K562 (cell line): Measurements from ENCODE around the gene GTF2A1L. TPM values are rescaled to one million over a fixed set of nuclear protein-coding genes. Genes with fewer than 3 reads are reported as not detected.
A peak's percentile ranks its signal among the peaks of the same experiment; 100 is the strongest.

Source experiments
- ATAC-seq: fragments of 200-7000 bp; cut with Tn5 transposase; 3 replicates; pipeline ENCODE4 v1.9.1; 2020; ENCODE audit warnings: moderate library complexity
- BruUV-seq: library from RNA; stranded (reverse); fragments of 400-500 nt; replicated peaks from 2 replicates; lab custom pipeline; 2021; lab: Mats Ljungman, UMichigan
- CTCF ChIA-PET: fragments of 300-600 bp; formaldehyde crosslinking; extraction: SDS; loops from one replicate; lab custom pipeline; 2021; ENCODE audit warnings: low intra/inter-chr PET ratio; lab: Yijun Ruan, JAX
- POLR2A ChIA-PET: fragments of 300-600, 350-650 bp; sonication (Branson Sonifier 250); formaldehyde crosslinking; extraction: SDS; loops from one replicate; lab custom pipeline; 2021; ENCODE audit warnings: antibody characterized with exemption, inconsistent platforms; lab: Yijun Ruan, JAX
- DNase-seq, 4 experiments: peaks; one replicate each; pipeline versions ENCODE4 v3.0.0 to v3.0.0-alpha.2; 2011 to 2018; ENCODE audit warnings: low spot score in 3 of 4, mixed read lengths in 3 of 4; ENCODE audit errors: extremely low read depth in 1 of 4
- FAIRE-seq: peaks from 2 replicates; lab custom pipeline; 2011; peaks lifted over from hg19 to GRCh38; lab: Jason Lieb, UNC
- H2AFZ ChIP-seq: 2 replicates; pipeline ENCODE4 v1.6.0; 2011; ENCODE audit warnings: low read depth, low read length, control low read depth, inconsistent platforms
- H3K27ac ChIP-seq: fragments of 200-600 bp; 3 replicates; pipeline ENCODE4 v1.8.0; 2011; ENCODE audit warnings: low read depth, mild to moderate bottlenecking, control low read depth, inconsistent platforms, low read length, moderate library complexity, mixed read lengths; ENCODE audit errors: extremely low read depth
- H3K27me3 ChIP-seq, 2 experiments: fragments of 300-600 bp in 1 of 2; 2 replicates in 1 of 2; 3 replicates in 1 of 2; pipeline versions ENCODE4 v1.6.0 to v1.8.0; 2011; ENCODE audit warnings: inconsistent platforms in 2 of 2, low read length in 2 of 2, mild to moderate bottlenecking in 1 of 2, mixed read lengths in 1 of 2, moderate library complexity in 1 of 2; ENCODE audit not compliant: control insufficient read depth in 2 of 2, insufficient read depth in 2 of 2
- H3K36me3 ChIP-seq: fragments of 300-600 bp; 3 replicates; pipeline ENCODE4 v1.8.0; 2011; ENCODE audit warnings: mild to moderate bottlenecking, low read length, inconsistent platforms; ENCODE audit not compliant: control insufficient read depth, insufficient read depth
- H3K4me1 ChIP-seq, 2 experiments: fragments of 200-600 bp in 1 of 2; replicated peaks in 1 of 2; 2 replicates in 1 of 2; 3 replicates in 1 of 2; pipeline versions ENCODE4 v1.5.1 to v1.8.0; 2011; ENCODE audit warnings: inconsistent platforms in 2 of 2, low read length in 2 of 2, mild to moderate bottlenecking in 1 of 2, mixed read lengths in 1 of 2, moderate library complexity in 1 of 2; ENCODE audit not compliant: control insufficient read depth in 2 of 2, insufficient read depth in 2 of 2
- H3K4me2 ChIP-seq: 2 replicates; pipeline ENCODE4 v1.6.1; 2011; ENCODE audit warnings: low read length, control low read depth, inconsistent platforms, mixed read lengths; ENCODE audit not compliant: insufficient read depth
- H3K4me3 ChIP-seq: fragments of 200-600 bp; sonication (generic), shearing (Covaris generic); 2 replicates; pipeline ENCODE4 v1.5.1; 2016; ENCODE audit warnings: control low read depth, inconsistent platforms
- H3K79me2 ChIP-seq: fragments of 200-600 bp; 3 replicates; pipeline ENCODE4 v1.8.0; 2011; ENCODE audit warnings: low read length, inconsistent platforms; ENCODE audit not compliant: control insufficient read depth, insufficient read depth
- H3K9ac ChIP-seq, 2 experiments: 2 replicates each; pipeline versions ENCODE4 v1.6.0 to v1.6.1; 2011; ENCODE audit warnings: low read depth in 2 of 2, low read length in 2 of 2, control low read depth in 1 of 2, inconsistent platforms in 1 of 2, mild to moderate bottlenecking in 1 of 2, mixed read lengths in 1 of 2; ENCODE audit not compliant: insufficient read depth in 1 of 2
- H3K9me1 ChIP-seq: one replicate; pipeline ENCODE4 v1.6.0; 2011; ENCODE audit warnings: inconsistent platforms, mild to moderate bottlenecking, low read length, moderate library complexity; ENCODE audit not compliant: control insufficient read depth, insufficient read depth
- H3K9me3 ChIP-seq: replicated peaks from 2 replicates; pipeline ENCODE4 v1.5.1; 2011; ENCODE audit warnings: low read depth, low read length, inconsistent platforms; ENCODE audit not compliant: control insufficient read depth, insufficient read depth
- H4K20me1 ChIP-seq: replicated peaks from 2 replicates; pipeline ENCODE4 v1.6.1; 2011; ENCODE audit warnings: low read length, inconsistent platforms, mixed read lengths; ENCODE audit not compliant: control insufficient read depth, insufficient read depth
- MLX ChIP-seq, 2 experiments: fragments of 450-650 bp in 1 of 2; sonication (generic) in 1 of 2; formaldehyde crosslinking; conservative IDR thresholded peaks; 2 replicates each; pipeline versions ENCODE4 v1.4.0 to v1.8.1; 2020 to 2022; ENCODE audit warnings: mild to moderate bottlenecking in 1 of 2, missing genetic modification reagents in 1 of 2
- PKNOX1 ChIP-seq: fragments of 450-650 bp; IDR thresholded peaks from 2 replicates; pipeline ENCODE4 v1.6.1; 2016
- POLR3G ChIP-seq: IDR thresholded peaks from 2 replicates; pipeline ENCODE4 v1.6.1; 2011; ENCODE audit not compliant: insufficient read length, insufficient replicate concordance; ENCODE audit errors: extremely low read depth
- ZBTB1 ChIP-seq: sonication (generic); formaldehyde crosslinking; IDR thresholded peaks from 2 replicates; pipeline ENCODE4 v1.8.1; 2023; ENCODE audit warnings: missing genetic modification reagents, low read depth, mild to moderate bottlenecking, borderline replicate concordance
- ZNF143 ChIP-seq: sonication (generic); formaldehyde crosslinking; IDR thresholded peaks from 2 replicates; pipeline ENCODE4 v1.9.0; 2022; ENCODE audit warnings: mild to moderate bottlenecking, missing genetic modification reagents
- ZNF639 ChIP-seq, 2 experiments: fragments of 200-800 bp in 1 of 2; sonication (Bioruptor generic) in 1 of 2; sonication (generic) in 1 of 2; formaldehyde crosslinking in 1 of 2; IDR thresholded peaks in 1 of 2; conservative IDR thresholded peaks in 1 of 2; 2 replicates each; pipeline versions ENCODE4 v1.5.0 to v1.6.1; 2016 to 2020; ENCODE audit warnings: missing compliant biosample characterization in 1 of 2, missing genetic modification characterization in 1 of 2, missing genetic modification reagents in 1 of 2
- WGBS: fragments of 100-300 bp; shearing (Covaris generic); methylation state at CpG from one replicate; pipeline ENCODE4 v1.1.6; 2016; ENCODE audit warnings: low coverage, mixed read lengths; ENCODE audit not compliant: insufficient coverage; ENCODE audit errors: missing lambda C conversion rate; 5-methylcytosine and 5-hydroxymethylcytosine counted together
- in situ Hi-C: fragments of 300-500 bp; cut with MboI; formaldehyde crosslinking; loops from 4 replicates; pipeline ENCODE4 v1.15.0; 2018; ENCODE audit warnings: inconsistent platforms, mixed read lengths
- intact Hi-C: fragments of 100-400 bp; cut with micrococcal nuclease; formaldehyde crosslinking; loops from 2 replicates; pipeline ENCODE4 v1.14.2; 2022
- polyA plus RNA-seq, 8 experiments: library from polyadenylated mRNA; depleted of rRNA in 4 of 8; stranded (reverse) in 5 of 8; unstranded in 3 of 8; fragments of >200 nt; fragmentation: Nextera tagmentation in 2 of 8; fragmentation: Illumina TruSeq in 1 of 8; extraction: Ambion mirVana in 2 of 8; extraction: Trizol in 1 of 8; gene quantifications; 2 replicates each; pipeline versions ENCODE4 v1.2.1 to v1.2.3, GENCODE V29; 2011 to 2014; ENCODE audit warnings: inconsistent platforms in 1 of 8, missing spikeins in 1 of 8
- total RNA-seq, 7 experiments: library from RNA; depleted of rRNA in 6 of 7; stranded (reverse); fragments of >200 nt in 6 of 7; fragmentation: Illumina TruSeq in 2 of 7; extraction: Trizol in 2 of 7; gene quantifications; 2 replicates each; pipeline versions ENCODE4 v1.2.1 to v1.2.3, GENCODE V29; 2011 to 2021; ENCODE audit warnings: low replicate concordance in 1 of 7
- TF ChIP-seq, protein P1 (sequence below): sonication (generic); formaldehyde crosslinking; IDR thresholded peaks from 2 replicates; pipeline ENCODE4 v1.8.1; 2023; ENCODE audit warnings: missing genetic modification reagents, mild to moderate bottlenecking, borderline replicate concordance
- TF ChIP-seq, protein P2 (sequence below): sonication (generic); formaldehyde crosslinking; IDR thresholded peaks from 2 replicates; pipeline ENCODE4 v1.9.0; 2022; ENCODE audit warnings: mild to moderate bottlenecking, missing genetic modification reagents
- TF ChIP-seq, protein P3 (sequence below), 2 experiments: fragments of 450-650 bp in 1 of 2; sonication (generic) in 1 of 2; formaldehyde crosslinking in 1 of 2; IDR thresholded peaks in 1 of 2; conservative IDR thresholded peaks in 1 of 2; 2 replicates each; pipeline versions ENCODE4 v1.6.1 to v1.8.1; 2016 to 2023; ENCODE audit warnings: mild to moderate bottlenecking in 2 of 2, moderate library complexity in 2 of 2, inconsistent platforms in 1 of 2, missing genetic modification reagents in 1 of 2

GTF2A1L gene
- total and polyA plus RNA-seq, 9 of the 15 experiments (the other 6 are each of a cell fraction or from before 2014, with no cell fraction given), result 0.05 to 0.35 (median 0.12) TPM; not detected in 5

- peak; percentile 73 for TF ChIP-seq PKNOX1
- TF ChIP-seq, all 486 proteins: peak for 13; not testable (repeated sequence) for 473
These were observed 5.0 kb downstream of the GTF2A1L start (continued) for GRCh38 chr2:48622691-48623090.

DNA sequence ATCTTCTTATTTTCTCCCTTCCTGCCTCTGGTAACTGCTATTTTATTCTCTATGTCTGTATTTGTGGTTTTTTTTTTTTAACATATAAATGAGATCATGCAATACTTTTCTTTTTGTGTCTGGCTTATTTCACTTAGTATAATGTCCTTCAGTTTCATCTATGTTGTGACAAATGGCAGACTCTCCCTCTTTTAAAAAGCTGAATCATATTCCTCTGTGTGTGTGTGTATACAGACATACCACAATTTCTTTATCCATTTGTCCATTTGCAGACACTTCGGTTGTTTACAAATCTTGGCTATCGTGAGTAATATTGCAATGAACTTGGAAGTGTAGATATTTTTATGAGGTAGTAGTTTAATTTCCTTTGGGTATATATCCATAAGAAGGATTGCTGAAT is 7.0 kb downstream of the GTF2A1L start:
- Histone ChIP-seq H3K9me3 (peaks cover 2% of the 10 kb centered on the region; the same call in 1 of the 2 replicates), H3K4me1 (no peaks in the 10 kb centered on the region), H3K79me2 (no peaks in the 10 kb centered on the region), H3K27ac (no peak overlapping the region), H3K4me3 (no peak overlapping the region), H2AFZ (no peak overlapping the region), H3K9me1 (no peaks in the 10 kb centered on the region), H3K9ac (no peak overlapping the region), H3K27me3 (no peaks in the 10 kb centered on the region), H4K20me1 (no peaks in the 10 kb centered on the region), H3K36me3 (no peaks in the 10 kb centered on the region), H3K4me2 (no peak overlapping the region)
- 7% methylated on average over 2 of the region's 2 CpGs for WGBS
- BruUV-seq, result no TSS peak
- ATAC-seq (no peak), DNase-seq (no peak), FAIRE-seq (no peak)
- in situ Hi-C loops (loop anchor here (25.0 kb wide), 1 partner anchor 1863 kb away; no protein-coding TSS in a partner anchor), intact Hi-C loops (no loop called here)
- POLR2A ChIA-PET, result no interaction called here
- CTCF ChIA-PET, result no interaction called here
- TF ChIP-seq, protein P1, sequence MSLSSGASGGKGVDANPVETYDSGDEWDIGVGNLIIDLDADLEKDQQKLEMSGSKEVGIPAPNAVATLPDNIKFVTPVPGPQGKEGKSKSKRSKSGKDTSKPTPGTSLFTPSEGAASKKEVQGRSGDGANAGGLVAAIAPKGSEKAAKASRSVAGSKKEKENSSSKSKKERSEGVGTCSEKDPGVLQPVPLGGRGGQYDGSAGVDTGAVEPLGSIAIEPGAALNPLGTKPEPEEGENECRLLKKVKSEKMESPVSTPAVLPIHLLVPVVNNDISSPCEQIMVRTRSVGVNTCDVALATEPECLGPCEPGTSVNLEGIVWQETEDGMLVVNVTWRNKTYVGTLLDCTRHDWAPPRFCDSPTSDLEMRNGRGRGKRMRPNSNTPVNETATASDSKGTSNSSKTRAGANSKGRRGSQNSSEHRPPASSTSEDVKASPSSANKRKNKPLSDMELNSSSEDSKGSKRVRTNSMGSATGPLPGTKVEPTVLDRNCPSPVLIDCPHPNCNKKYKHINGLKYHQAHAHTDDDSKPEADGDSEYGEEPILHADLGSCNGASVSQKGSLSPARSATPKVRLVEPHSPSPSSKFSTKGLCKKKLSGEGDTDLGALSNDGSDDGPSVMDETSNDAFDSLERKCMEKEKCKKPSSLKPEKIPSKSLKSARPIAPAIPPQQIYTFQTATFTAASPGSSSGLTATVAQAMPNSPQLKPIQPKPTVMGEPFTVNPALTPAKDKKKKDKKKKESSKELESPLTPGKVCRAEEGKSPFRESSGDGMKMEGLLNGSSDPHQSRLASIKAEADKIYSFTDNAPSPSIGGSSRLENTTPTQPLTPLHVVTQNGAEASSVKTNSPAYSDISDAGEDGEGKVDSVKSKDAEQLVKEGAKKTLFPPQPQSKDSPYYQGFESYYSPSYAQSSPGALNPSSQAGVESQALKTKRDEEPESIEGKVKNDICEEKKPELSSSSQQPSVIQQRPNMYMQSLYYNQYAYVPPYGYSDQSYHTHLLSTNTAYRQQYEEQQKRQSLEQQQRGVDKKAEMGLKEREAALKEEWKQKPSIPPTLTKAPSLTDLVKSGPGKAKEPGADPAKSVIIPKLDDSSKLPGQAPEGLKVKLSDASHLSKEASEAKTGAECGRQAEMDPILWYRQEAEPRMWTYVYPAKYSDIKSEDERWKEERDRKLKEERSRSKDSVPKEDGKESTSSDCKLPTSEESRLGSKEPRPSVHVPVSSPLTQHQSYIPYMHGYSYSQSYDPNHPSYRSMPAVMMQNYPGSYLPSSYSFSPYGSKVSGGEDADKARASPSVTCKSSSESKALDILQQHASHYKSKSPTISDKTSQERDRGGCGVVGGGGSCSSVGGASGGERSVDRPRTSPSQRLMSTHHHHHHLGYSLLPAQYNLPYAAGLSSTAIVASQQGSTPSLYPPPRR (CRISPR knock-in tag), result no peak
- TF ChIP-seq POLR3G (no peak), ZBTB1 (no peak), ZNF639 (CRISPR knock-in tag; conservative IDR thresholded peaks at IDR 0.05 in 1 of 2, IDR thresholded peaks at IDR 0.05 in 1 of 2) (no peak), MLX (CRISPR knock-in tag; conservative IDR thresholded peaks at IDR 0.05) (no peak), ZNF143 (no peak)
- TF ChIP-seq, protein P2, sequence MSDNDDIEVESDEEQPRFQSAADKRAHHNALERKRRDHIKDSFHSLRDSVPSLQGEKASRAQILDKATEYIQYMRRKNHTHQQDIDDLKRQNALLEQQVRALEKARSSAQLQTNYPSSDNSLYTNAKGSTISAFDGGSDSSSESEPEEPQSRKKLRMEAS (CRISPR knock-in tag), result no peak
- TF ChIP-seq, protein P3, sequence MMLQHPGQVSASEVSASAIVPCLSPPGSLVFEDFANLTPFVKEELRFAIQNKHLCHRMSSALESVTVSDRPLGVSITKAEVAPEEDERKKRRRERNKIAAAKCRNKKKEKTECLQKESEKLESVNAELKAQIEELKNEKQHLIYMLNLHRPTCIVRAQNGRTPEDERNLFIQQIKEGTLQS (IDR thresholded peaks at IDR 0.05), result no peak
- TF ChIP-seq, protein P3 (CRISPR knock-in tag; conservative IDR thresholded peaks at IDR 0.05), result no peak
